HepG2 (cell line): ENCODE results near the gene RHBDF2. TPM values are rescaled to one million over a fixed set of nuclear protein-coding genes. Genes with fewer than 3 reads are reported as not detected.

ENCODE experiments used
- AGO2 ChIP-seq: fragments of 200-400 bp; formaldehyde crosslinking; optimal IDR thresholded peaks from 2 replicates; pipeline ENCODE3; 2017; ENCODE audit warnings: mild to moderate bottlenecking, low read depth, low read length, moderate library complexity
- BHLHE40 ChIP-seq: IDR thresholded peaks from 2 replicates; pipeline ENCODE4 v1.6.1; 2011; ENCODE audit warnings: low read length, improper control_type of control experiment
- CREB1 ChIP-seq, 2 experiments: fragments of 450-650 bp in 1 of 2; IDR thresholded peaks; 2 replicates each; pipeline ENCODE4 v1.6.1; 2016 to 2017; ENCODE audit warnings: control low read depth in 1 of 2, mild to moderate bottlenecking in 1 of 2, missing compliant biosample characterization in 1 of 2, missing genetic modification characterization in 1 of 2
- GABPB1 ChIP-seq: IDR thresholded peaks from 2 replicates; pipeline ENCODE4 v1.6.1; 2016; ENCODE audit warnings: mild to moderate bottlenecking, missing genetic modification reagents, moderate library complexity, missing compliant biosample characterization
- GTF3A ChIP-seq: sonication (generic); formaldehyde crosslinking; conservative IDR thresholded peaks from 2 replicates; pipeline ENCODE4 v1.4.0; 2020; ENCODE audit warnings: mild to moderate bottlenecking, missing genetic modification reagents
- MAF1 ChIP-seq: sonication (generic); formaldehyde crosslinking; IDR thresholded peaks from 2 replicates; pipeline ENCODE4 v1.5.0; 2020; ENCODE audit warnings: missing genetic modification reagents, borderline replicate concordance
- MAZ ChIP-seq, 2 experiments: sonication (generic) in 1 of 2; formaldehyde crosslinking in 1 of 2; IDR thresholded peaks; 2 replicates each; pipeline versions ENCODE4 v1.5.0 to v1.6.1; 2012 to 2020; ENCODE audit warnings: low read depth in 2 of 2, mild to moderate bottlenecking in 2 of 2, borderline replicate concordance in 1 of 2, improper control_type of control experiment in 1 of 2, low read length in 1 of 2, missing genetic modification reagents in 1 of 2, moderate library complexity in 1 of 2
- NFYC ChIP-seq: IDR thresholded peaks from 2 replicates; pipeline ENCODE4 v1.6.1; 2016; ENCODE audit warnings: missing genetic modification reagents, missing compliant biosample characterization
- RBFOX2 ChIP-seq: fragments of 200-400 bp; formaldehyde crosslinking; IDR thresholded peaks from 2 replicates; pipeline ENCODE4 v1.6.1; 2017; ENCODE audit warnings: low read depth, mild to moderate bottlenecking, low read length
- RFX5 ChIP-seq: IDR thresholded peaks from 2 replicates; pipeline ENCODE4 v1.6.1; 2011; ENCODE audit warnings: low read depth, low read length, improper control_type of control experiment
- SYNCRIP ChIP-seq: fragments of 200-400 bp; formaldehyde crosslinking; IDR thresholded peaks from 2 replicates; pipeline ENCODE4 v1.6.1; 2018; ENCODE audit warnings: mild to moderate bottlenecking, low read depth, low read length; ENCODE audit not compliant: insufficient read depth
- XRCC5 ChIP-seq: fragments of 200-400 bp; formaldehyde crosslinking; optimal IDR thresholded peaks from 2 replicates; pipeline ENCODE3; 2017; ENCODE audit warnings: mild to moderate bottlenecking, low read length
- ZFX ChIP-seq: sonication (generic); formaldehyde crosslinking; IDR thresholded peaks from 2 replicates; pipeline ENCODE4 v1.4.0; 2020; ENCODE audit warnings: mild to moderate bottlenecking, low read depth, missing genetic modification reagents, moderate library complexity
- ZNF337 ChIP-seq: sonication (generic); formaldehyde crosslinking; IDR thresholded peaks from 2 replicates; pipeline ENCODE4 v1.5.1; 2020; ENCODE audit warnings: missing genetic modification reagents, low read depth, mild to moderate bottlenecking, borderline replicate concordance
- ZNF746 ChIP-seq: sonication (generic); formaldehyde crosslinking; IDR thresholded peaks from 2 replicates; pipeline ENCODE4 v1.8.0; 2022; ENCODE audit warnings: mild to moderate bottlenecking, missing genetic modification reagents
- ZNF788 ChIP-seq: sonication (generic); formaldehyde crosslinking; IDR thresholded peaks from 2 replicates; pipeline ENCODE4 v1.5.0; 2020; ENCODE audit warnings: mild to moderate bottlenecking, missing genetic modification reagents, borderline replicate concordance
- polyA plus RNA-seq, 8 experiments: library from polyadenylated mRNA; depleted of rRNA in 3 of 8; stranded (reverse) in 7 of 8; unstranded in 1 of 8; fragments of >200 nt; fragmentation: Illumina TruSeq in 4 of 8; extraction: Trizol in 4 of 8; gene quantifications; 2 replicates each; pipeline versions ENCODE4 v1.2.1 to v1.2.3, GENCODE V29; 2011 to 2016; ENCODE audit warnings: low read depth in 4 of 8, missing spikeins in 1 of 8, mixed read lengths in 1 of 8; ENCODE audit not compliant: insufficient read depth in 1 of 8
- total RNA-seq, 5 experiments: library from RNA; depleted of rRNA; stranded (reverse); fragments of >200 nt; fragmentation: Illumina TruSeq; extraction: Trizol; gene quantifications; 2 replicates each; pipeline ENCODE4 v1.2.3, GENCODE V29; 2016; ENCODE audit warnings: low read depth in 1 of 5
- TF ChIP-seq, protein P1 (sequence below): sonication (generic); formaldehyde crosslinking; IDR thresholded peaks from 2 replicates; pipeline ENCODE4 v1.5.0; 2020; ENCODE audit warnings: mild to moderate bottlenecking, missing genetic modification reagents, borderline replicate concordance
- TF ChIP-seq, protein P2 (sequence below): sonication (generic); formaldehyde crosslinking; IDR thresholded peaks from 2 replicates; pipeline ENCODE4 v1.4.0; 2020; ENCODE audit warnings: missing genetic modification reagents
- TF ChIP-seq, protein P3 (sequence below): sonication (generic); formaldehyde crosslinking; IDR thresholded peaks from 2 replicates; pipeline ENCODE4 v1.4.0; 2020; ENCODE audit warnings: missing genetic modification reagents

The RHBDF2 gene
- total and polyA plus RNA-seq, 2 of the 13 experiments (the other 11 are each of a cell fraction or from before 2014, with no cell fraction given) = 7.8 to 24.2 TPM

DNA sequence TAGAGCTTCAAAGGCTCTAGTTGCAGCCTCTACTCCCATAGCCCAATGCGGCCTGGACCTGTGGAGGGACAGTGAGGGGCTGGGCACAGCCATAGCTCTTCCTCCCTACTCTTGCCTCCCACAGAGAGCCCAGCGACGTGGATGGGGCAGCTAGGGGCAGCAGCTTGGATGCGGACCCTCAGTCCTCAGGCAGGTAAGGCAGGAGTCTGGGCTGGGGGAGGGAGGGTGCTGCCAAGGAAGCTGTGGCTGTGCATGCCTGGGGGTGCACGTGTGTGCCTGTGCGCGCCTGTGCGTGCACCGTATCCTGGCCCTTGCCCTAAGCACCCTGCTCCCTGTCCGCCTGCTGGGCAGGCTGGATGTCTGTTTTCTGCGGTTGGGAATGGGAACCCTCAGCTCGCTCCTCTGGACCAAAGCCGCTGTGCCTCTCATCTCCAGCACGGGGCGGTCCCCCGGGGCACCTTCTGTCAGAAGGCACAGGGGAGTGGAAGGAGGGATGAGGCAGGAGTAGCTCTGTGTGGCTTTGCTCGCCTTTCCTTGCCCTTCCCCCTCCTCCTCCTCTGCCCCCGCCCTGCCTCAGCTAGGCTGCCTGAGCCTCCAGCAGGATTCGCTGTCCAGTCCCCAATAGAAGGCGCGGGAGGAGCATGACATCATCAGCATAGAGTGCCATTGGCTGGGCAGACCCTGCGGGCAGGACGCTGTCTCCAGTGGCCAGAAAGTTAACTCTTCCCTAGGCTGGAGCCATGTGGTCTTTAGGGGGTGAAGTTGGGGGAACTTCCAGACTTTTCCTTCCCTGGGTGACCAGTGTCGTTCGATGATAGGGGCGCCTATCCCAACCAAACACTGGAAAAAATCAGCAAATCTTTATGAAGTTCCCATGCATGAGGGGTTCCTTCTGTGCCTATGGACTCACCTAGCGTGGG lies 39.4 kb upstream of the RHBDF2 start (continued):
- peak; percentile 42; the same call in 1 of the 2 replicates for TF ChIP-seq RBFOX2
- 0 out of 2 replicates have a peak, but pooled peaks have one; percentile 19 for TF ChIP-seq BHLHE40
- TF ChIP-seq RFX5 = peak; percentile 54; the same call in 1 of the 2 replicates
- TF ChIP-seq XRCC5 = peak; percentile 61
- TF ChIP-seq, protein P1, sequence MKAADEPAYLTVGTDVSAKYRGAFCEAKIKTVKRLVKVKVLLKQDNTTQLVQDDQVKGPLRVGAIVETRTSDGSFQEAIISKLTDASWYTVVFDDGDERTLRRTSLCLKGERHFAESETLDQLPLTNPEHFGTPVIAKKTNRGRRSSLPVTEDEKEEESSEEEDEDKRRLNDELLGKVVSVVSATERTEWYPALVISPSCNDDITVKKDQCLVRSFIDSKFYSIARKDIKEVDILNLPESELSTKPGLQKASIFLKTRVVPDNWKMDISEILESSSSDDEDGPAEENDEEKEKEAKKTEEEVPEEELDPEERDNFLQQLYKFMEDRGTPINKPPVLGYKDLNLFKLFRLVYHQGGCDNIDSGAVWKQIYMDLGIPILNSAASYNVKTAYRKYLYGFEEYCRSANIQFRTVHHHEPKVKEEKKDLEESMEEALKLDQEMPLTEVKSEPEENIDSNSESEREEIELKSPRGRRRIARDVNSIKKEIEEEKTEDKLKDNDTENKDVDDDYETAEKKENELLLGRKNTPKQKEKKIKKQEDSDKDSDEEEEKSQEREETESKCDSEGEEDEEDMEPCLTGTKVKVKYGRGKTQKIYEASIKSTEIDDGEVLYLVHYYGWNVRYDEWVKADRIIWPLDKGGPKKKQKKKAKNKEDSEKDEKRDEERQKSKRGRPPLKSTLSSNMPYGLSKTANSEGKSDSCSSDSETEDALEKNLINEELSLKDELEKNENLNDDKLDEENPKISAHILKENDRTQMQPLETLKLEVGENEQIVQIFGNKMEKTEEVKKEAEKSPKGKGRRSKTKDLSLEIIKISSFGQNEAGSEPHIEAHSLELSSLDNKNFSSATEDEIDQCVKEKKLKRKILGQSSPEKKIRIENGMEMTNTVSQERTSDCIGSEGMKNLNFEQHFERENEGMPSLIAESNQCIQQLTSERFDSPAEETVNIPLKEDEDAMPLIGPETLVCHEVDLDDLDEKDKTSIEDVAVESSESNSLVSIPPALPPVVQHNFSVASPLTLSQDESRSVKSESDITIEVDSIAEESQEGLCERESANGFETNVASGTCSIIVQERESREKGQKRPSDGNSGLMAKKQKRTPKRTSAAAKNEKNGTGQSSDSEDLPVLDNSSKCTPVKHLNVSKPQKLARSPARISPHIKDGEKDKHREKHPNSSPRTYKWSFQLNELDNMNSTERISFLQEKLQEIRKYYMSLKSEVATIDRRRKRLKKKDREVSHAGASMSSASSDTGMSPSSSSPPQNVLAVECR (CRISPR knock-in tag) = peak; percentile 33; the same call in 1 of the 2 replicates
- no peak; the same call in 1 of the 2 replicates for TF ChIP-seq GABPB1 (CRISPR knock-in tag)
- TF ChIP-seq MAZ (IDR thresholded peaks at IDR 0.05; ENCODE audit: borderline replicate concordance, low read depth, low read length) = peak; percentile 24; the same call in 1 of the 2 replicates
- 0 out of 2 replicates have a peak, but pooled peaks have one; percentile 22 for TF ChIP-seq MAZ (CRISPR knock-in tag; IDR thresholded peaks at IDR 0.05; ENCODE audit: low read depth)
- no peak for TF ChIP-seq MAF1 (CRISPR knock-in tag)
- 0 out of 2 replicates have a peak, but pooled peaks have one; percentile 40 for TF ChIP-seq GTF3A (CRISPR knock-in tag)
- TF ChIP-seq, protein P2, sequence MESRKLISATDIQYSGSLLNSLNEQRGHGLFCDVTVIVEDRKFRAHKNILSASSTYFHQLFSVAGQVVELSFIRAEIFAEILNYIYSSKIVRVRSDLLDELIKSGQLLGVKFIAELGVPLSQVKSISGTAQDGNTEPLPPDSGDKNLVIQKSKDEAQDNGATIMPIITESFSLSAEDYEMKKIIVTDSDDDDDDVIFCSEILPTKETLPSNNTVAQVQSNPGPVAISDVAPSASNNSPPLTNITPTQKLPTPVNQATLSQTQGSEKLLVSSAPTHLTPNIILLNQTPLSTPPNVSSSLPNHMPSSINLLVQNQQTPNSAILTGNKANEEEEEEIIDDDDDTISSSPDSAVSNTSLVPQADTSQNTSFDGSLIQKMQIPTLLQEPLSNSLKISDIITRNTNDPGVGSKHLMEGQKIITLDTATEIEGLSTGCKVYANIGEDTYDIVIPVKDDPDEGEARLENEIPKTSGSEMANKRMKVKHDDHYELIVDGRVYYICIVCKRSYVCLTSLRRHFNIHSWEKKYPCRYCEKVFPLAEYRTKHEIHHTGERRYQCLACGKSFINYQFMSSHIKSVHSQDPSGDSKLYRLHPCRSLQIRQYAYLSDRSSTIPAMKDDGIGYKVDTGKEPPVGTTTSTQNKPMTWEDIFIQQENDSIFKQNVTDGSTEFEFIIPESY = 0 out of 2 replicates have a peak, but pooled peaks have one; percentile 14
- peak; percentile 79 for TF ChIP-seq NFYC (CRISPR knock-in tag)
- TF ChIP-seq ZNF788 = peak; percentile 18; the same call in 1 of the 2 replicates
- peak; percentile 22; the same call in 1 of the 2 replicates for TF ChIP-seq CREB1 (IDR thresholded peaks at IDR 0.05)
- no peak for TF ChIP-seq CREB1 (CRISPR knock-in tag; IDR thresholded peaks at IDR 0.05)
- peak; percentile 61 for TF ChIP-seq AGO2
- TF ChIP-seq ZNF337 (CRISPR knock-in tag) = no peak
- TF ChIP-seq, protein P3, sequence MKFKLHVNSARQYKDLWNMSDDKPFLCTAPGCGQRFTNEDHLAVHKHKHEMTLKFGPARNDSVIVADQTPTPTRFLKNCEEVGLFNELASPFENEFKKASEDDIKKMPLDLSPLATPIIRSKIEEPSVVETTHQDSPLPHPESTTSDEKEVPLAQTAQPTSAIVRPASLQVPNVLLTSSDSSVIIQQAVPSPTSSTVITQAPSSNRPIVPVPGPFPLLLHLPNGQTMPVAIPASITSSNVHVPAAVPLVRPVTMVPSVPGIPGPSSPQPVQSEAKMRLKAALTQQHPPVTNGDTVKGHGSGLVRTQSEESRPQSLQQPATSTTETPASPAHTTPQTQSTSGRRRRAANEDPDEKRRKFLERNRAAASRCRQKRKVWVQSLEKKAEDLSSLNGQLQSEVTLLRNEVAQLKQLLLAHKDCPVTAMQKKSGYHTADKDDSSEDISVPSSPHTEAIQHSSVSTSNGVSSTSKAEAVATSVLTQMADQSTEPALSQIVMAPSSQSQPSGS = peak; percentile 97
- TF ChIP-seq ZFX = 0 out of 2 replicates have a peak, but pooled peaks have one; percentile 12
- no peak for TF ChIP-seq SYNCRIP
- TF ChIP-seq ZNF746 = no peak
